Measurements from ENCODE around the gene BICC1.

The BICC1 gene

DNA sequence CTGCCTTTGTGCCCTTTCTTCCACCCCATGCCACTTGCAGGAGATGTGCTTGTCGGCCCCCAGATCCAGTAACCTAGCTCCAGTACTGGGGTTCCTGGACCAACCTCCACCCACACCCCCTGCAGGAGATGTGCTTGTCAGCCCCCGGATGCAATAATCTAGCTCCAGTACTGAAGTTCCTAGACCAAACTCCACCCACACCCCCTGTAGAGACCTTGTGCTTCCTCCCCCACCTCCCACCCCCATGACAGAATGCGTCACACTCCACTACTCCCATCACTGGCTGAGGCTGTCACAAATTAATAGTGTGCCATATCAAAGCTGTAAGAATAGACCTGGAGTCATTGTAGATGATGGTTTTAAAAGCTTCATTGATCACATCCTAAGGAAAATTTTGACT lies 185.0 kb downstream of the BICC1 start:
- DNase-seq (ENCODE audit: low read depth in 2 of 3, low spot score in 2 of 3): no peak

- DNase-seq (ENCODE audit: low read depth in 2 of 3, low spot score in 2 of 3): no peak
Observed at GRCh38 chr10:58698777-58699356, 186.2 kb downstream of the BICC1 start.

GRCh38 chr10:58700591-58700990 lies 187.9 kb downstream of the BICC1 start:
- no peak for DNase-seq (ENCODE audit: low read depth in 2 of 3, low spot score in 2 of 3)

- DNase-seq (ENCODE audit: low read depth in 2 of 3, low spot score in 2 of 3): no peak
Observed at GRCh38 chr10:58701405-58702135, 188.9 kb downstream of the BICC1 start.

DNA sequence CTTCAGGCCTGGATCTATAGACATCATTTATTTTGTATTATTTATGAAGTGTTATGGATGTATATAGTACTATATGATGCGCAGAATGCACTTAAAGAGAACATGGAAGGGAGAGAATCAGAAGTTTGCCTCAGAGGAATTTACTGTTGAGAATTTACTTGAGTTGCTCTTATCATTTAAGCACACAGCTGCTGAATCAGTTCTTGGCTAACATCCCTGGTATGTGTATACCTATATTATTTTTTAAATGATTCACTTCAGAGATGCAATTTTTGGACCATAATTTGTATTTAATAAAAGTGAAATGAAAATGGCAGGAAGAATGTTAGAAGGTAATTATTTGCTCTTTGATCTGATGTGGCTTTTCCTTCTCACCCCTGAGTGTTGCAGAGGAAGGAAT lies 191.6 kb downstream of the BICC1 start:
- DNase-seq (ENCODE audit: low read depth in 2 of 3, low spot score in 2 of 3): no peak

GRCh38 chr10:58704671-58705141 lies 192.0 kb downstream of the BICC1 start:
- DNase-seq (ENCODE audit: low read depth in 2 of 3, low spot score in 2 of 3): no peak

- DNase-seq (ENCODE audit: low read depth in 2 of 3, low spot score in 2 of 3): no peak
Observed at GRCh38 chr10:58706836-58707235, 194.2 kb downstream of the BICC1 start.

DNA sequence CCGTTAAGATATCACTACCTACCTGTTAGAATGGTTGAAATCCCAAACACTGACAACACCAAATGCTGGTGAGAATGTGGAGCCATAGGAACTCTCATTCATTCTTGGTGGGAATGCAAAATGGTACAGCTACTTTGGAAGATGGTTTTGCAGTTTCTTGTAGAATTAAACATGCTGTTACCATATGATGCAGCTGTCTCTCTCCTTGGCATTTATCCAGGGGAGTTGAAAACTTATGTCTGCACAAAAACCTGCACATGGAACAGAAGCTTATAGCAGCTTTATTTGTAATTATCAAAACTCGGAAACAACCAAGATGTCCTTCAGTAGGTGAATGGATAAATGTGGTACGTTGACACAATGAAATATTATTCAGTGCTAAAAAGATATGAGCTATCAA lies 199.5 kb downstream of the BICC1 start:
- no peak for DNase-seq (ENCODE audit: low read depth in 2 of 3, low spot score in 2 of 3)

GRCh38 chr10:58712982-58713381 lies 200.3 kb downstream of the BICC1 start:
- DNase-seq (ENCODE audit: low read depth in 2 of 3, low spot score in 2 of 3): no peak

GRCh38 chr10:58714409-58714808 lies 201.7 kb downstream of the BICC1 start:
- DNase-seq (ENCODE audit: low read depth in 2 of 3, low spot score in 2 of 3): no peak

GRCh38 chr10:58715061-58715460 lies 202.4 kb downstream of the BICC1 start:
- no peak for DNase-seq (ENCODE audit: low read depth in 2 of 3, low spot score in 2 of 3)

GRCh38 chr10:58718596-58718995 lies 205.9 kb downstream of the BICC1 start:
- no peak for DNase-seq (ENCODE audit: low read depth in 2 of 3, low spot score in 2 of 3)

GRCh38 chr10:58721601-58722281 lies 209.1 kb downstream of the BICC1 start:
- DNase-seq (ENCODE audit: low read depth in 2 of 3, low spot score in 2 of 3): no peak

GRCh38 chr10:58723186-58723585 lies 210.5 kb downstream of the BICC1 start:
- DNase-seq (ENCODE audit: low read depth in 2 of 3, low spot score in 2 of 3): no peak

- DNase-seq (ENCODE audit: low read depth in 2 of 3, low spot score in 2 of 3): no peak
Observed at GRCh38 chr10:58723966-58724365, 211.3 kb downstream of the BICC1 start.

- DNase-seq (ENCODE audit: low read depth in 2 of 3, low spot score in 2 of 3): no peak
Observed at GRCh38 chr10:58724781-58725180, 212.1 kb downstream of the BICC1 start.

DNA sequence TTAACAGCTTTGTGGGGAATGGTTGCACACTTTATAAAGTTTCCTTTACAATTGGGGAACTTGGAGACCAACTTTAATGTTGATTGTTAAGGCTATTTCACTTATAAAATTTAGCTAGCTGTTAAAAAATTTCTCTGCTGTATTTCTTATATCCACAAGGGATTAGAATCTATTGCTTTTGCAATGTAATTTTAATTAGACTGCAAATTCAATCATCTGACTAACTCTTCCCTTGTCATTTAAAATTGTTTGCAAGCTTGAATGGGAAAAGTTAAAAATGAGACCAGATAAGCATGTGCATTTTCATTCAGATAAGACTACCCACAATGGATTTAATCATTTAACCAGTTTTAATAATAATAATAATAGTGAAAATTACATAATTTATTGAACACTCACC lies 213.2 kb downstream of the BICC1 start:
- DNase-seq (ENCODE audit: low read depth in 2 of 3, low spot score in 2 of 3): no peak

- no peak for DNase-seq (ENCODE audit: low read depth in 2 of 3, low spot score in 2 of 3)
Observed at GRCh38 chr10:58727633-58728032, 215.0 kb downstream of the BICC1 start.

DNA sequence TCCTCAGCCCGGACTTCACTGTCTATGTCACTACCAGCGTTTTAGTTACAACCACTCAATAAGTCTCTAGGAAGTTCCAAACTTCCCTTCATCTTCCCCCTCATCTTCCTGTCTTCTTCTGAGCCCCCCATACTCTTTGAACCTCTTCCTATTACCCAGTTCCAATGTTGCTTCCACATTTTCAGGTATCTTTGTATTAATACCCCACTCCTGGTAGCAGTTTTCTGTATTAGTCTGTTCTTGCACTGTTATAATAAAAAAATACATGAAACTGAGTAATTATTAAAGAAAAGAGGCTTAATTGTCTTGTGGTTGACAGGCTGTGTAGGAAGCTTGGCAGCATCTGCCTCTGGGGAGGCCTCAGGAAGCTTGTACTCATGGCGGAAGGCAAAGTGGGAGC lies 218.6 kb downstream of the BICC1 start:
- DNase-seq (ENCODE audit: low read depth in 2 of 3, low spot score in 2 of 3): no peak

GRCh38 chr10:58733436-58733835 lies 220.8 kb downstream of the BICC1 start:
- no peak for DNase-seq (ENCODE audit: low read depth in 2 of 3, low spot score in 2 of 3)

DNA sequence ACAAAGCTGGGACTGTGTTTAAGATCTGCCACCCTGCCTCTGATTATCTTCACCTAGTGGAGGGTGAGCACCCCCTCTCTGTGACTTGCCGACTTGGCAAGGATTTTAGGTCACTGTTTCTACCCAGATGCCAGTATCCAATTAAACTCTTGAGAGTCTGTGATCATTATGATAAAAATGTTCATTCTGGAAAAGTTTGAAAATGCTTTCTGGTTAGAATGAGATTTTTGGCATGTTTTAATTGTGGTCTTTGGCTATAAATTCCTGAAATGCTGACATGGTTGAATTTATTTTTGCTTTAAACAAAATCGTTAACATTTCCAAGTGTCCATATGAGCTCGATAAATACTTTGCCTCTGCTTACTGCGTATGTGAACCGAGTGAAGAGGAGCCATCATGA lies 221.4 kb downstream of the BICC1 start:
- no peak for DNase-seq (ENCODE audit: low read depth in 2 of 3, low spot score in 2 of 3)

DNA sequence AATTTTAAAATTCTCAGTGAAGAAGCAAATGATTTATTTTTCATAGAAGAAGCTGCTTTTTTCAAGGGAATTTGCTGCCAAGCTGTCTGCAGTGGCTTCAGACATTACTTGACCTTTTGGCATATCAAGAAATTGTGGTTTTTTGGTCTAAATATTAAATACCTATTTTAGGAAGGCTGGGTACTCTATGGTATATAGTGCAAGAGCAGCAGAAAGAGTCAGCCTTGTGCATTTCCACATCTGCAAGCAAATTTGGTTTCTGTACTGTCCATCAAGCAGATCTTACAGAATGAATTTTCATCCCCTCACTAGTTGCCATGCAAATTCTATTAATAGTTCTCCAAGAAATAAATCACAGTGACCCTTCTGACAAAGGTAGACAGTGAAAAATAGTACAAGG lies 222.0 kb downstream of the BICC1 start:
- DNase-seq (ENCODE audit: low read depth in 2 of 3, low spot score in 2 of 3): no peak

All from activated CD8-positive, alpha-beta memory T cell treated with anti-CD3 and anti-CD28 coated beads for 48 hours (primary cell).